ENCODE results near the gene CCDC71.

CCDC71 gene

DNA sequence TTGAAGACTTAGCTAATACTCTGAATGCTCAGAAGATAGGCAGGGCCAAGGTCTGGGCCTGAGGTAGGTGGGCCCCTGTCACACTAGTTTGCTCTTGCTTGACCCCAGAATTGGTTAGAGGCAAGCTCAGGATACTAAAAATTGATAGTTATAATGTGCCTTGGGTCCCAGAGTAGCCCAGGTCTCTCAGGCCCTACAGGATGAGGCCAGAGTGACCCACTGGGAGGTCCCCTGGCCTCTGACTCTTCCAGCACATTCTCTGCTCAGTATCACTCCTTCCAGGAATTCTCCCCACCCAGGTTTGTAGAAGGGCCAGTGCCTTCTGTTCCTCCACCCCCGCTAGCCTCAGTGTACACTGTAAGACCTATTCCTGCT is 4.6 kb upstream of the CCDC71 start:
- no peak for DNase-seq (ENCODE audit: low spot score)

DNA sequence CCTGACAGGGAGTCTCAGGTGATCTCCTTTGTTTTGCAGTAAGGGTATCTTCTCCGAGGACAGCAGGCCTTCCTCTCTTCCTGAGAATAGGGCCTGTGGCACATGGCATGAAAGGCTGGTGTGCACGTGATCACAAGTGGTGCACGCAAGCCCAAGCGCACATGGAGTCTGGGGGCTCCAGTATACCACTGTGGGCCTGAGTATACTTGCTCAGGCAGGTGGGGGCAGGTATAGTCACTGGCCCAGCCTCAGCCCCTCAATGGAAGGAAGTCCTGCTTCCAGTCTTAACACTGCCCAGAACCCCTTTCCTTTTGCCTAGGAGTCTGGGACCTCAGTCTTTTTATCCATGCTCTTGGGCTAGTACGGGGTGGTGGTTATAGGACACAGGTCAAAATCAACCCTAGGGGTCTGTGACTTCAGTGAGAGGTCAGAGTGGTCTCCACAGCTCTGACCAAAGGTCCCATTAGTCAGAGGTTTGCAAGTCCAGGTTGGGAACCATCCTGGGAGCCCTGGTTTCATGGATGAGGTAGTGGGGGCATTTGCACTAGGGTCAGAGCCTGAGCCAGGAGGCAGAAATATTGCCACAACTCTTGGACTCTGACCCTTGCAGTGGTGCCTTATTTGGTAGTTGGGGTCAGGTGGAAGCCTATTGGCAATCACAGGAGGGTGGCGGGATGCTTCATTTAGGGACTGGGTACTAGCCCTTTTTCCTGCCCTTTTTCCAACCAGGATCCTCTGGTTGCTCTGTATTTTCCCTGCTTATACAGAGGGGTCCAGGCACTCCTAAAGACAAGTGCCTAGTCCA is 823 bp upstream of the CCDC71 start:
- DNase-seq (ENCODE audit: low spot score) = no peak

DNA sequence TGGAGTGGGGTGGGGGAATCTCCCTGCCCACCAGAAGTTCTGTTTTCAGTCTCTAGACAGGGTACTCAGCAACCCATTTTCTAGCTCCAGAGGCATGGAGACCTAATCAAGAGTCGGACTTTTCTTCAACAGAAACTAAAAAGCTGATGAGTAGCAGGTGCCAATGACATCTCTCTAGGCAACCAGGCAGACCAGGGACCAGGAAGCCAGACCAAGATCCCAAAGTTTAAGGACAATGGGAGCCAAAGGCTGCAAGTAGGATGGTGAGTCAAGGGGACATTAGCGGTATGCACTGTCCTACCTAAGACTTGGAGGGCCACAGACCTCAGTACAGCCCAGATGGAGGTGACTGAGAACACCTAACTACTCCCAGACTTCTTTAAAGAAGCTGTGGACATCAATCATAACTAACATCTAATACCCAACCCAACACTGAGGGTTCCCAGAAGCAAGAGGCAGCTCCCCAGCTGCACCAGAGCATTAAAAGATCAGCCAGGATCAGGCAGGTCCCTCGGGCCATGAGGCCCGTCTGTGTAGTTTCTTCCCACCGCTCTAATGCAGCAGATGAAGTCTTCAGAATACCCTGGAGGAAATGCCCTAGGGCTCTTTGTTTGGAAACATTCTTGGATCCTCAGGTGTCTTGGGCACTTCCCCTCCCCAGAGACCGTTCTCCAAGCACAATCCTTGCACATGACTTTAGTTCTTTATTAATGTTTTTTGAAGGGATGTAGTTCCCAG is 979 bp downstream of the CCDC71 start:
- DNase-seq (ENCODE audit: low spot score) = no peak

DNA sequence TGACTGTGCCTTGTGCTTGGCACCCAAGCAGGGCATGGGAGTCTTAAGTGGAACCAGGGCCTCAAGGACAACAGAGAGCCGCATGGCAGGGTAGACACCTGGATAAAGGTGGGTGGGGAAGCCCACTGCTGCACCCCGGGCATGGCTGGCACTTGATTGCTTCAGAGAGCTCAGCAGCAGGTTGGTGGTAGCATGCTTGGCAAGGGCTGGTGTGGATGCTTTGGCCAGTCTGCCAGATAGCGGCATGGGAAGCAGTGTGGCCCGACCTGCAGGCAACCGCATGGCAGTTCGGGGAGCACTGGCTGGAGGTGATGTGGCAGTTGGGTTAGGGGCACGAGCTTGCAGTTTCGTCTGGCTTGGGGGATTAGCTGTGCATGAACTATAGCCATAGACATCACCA is 2.5 kb downstream of the CCDC71 start:
- DNase-seq (ENCODE audit: low spot score) = no peak

DNA sequence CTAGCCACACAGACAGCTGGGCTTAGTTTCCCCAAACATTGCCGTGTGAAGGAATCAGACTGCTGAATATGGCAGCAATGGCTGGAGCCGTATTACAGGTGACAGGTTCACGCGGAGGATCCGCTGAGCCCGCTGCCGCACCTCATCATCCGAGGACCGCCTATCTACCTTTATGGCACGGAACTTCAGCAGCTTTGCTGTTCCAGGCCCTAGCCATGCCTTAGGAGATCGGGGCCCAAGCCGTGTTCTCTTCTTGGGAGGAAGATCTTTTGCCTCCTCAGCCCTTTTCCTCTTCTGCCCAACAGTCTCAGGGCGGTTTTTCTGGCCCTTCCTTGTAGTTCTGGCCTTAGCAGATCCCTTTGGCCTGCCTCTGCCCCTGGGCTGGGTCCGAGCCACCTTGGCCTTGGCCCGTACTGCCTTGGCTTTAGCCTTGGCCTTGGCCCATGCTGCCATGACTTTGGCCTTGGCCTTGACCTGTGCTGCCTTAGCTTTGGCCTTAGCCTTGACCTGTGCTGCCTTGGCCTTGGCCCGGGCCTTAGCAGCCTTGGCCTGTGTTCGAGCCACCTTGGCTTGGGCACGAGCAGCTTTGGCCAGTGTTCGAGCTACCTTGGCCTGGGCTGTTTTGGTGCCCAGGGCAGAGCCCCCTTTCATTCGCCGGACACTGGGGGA is 3.2 kb downstream of the CCDC71 start:
- no peak for DNase-seq (ENCODE audit: low spot score)

DNA sequence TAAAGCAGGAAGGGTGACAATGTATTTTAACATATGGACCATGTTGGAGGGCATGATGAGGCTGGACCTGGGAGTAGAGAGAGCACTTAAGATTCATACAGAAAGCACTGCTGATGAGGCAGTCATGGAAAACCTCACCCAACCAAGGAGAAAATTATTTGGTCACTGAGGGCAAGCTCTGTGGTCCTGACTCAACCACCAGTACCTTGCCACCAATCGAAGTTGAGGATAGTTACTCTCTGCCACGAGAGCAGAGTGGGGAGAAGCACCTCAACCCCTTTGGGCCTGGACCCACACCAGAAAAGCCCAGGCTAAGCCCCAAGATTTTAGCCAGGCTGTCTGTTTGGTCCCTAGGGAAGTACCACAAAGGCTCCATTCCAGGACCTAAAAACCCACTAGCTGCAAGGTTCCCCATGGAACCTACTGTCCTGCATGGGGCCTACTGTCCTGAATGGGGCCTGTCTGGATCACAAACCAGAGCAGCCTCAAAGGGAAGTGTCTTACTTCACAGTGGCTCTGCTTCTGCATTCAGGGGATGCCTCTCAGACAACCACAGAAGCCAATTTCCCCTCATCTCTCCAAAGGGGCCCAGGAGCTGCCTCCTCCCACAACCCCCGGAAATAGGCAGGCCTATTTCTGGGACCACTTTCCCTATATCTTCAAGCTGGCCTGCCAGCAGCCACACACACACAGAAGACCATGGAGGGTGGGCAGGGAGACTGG is 4.2 kb downstream of the CCDC71 start:
- no peak for DNase-seq (ENCODE audit: low spot score)

DNA sequence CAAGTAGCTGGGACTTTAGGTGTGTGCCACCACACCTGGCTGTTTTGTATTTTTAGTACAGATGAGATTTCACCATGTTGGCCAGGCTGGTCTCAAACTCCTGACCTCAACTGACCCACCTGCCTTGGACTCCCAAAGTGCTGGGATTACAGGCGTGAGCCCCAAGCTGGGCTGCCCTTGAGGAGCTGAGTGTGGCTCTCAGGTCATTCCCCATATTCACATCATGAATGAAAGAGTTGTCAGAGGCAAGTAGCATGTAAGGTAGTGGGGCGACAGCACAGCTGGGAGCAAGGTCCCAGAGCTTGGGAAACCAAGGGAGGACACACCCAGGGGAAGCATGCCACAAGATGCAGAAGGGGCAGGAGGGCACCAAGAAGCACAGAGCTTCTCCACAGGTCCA is 4.9 kb downstream of the CCDC71 start:
- DNase-seq (ENCODE audit: low spot score) = no peak

DNA sequence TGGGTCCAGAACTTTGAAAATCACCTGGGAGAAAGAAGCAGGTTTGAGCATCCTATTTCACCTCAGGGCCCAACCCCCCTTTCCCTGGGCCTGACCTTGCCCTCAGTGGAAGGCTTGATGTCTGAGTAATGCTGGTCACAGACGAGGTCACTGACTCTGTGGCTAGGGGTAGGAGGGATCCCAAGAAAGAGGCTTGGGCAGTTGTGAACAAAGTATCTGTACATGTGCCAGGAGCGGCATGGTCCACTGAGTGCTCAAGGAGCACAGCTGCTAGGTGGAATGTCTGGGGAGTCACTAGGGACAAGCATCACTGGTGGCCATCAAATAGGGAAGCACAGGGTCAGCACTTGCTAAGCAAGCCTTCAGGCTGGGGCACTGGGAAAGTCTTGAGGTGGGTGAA is 7.3 kb downstream of the CCDC71 start:
- no peak for DNase-seq (ENCODE audit: low spot score)

DNA sequence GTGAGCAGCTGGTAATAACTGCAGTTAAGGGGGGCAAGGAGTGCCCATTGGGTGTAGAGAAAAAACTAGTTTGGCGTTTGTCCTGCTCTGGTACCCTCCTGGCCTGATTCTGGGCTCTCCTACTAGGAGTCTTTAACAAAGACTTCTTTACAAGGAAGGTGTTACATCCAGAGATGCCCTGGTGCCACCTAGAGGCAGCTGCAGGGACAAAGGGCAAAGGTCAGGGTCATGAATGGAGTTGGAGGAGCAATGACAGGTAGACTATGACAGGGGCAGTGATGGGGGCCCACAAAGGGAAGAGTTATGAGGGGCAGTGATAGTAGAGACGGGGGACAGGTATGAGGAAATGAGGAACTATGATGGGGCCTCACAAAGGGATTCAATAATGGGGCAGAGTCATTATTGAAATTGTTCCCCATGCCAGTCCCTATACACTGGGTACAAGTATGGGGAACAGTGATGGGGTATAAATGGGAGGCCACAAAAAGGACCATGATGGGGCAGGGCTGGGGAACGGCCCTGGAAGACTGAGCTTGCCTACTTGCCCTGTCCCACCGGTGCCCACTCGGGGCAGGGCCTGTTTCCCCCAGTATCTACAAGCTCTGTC is 7.9 kb downstream of the CCDC71 start:
- DNase-seq (ENCODE audit: low spot score) = no peak

DNA sequence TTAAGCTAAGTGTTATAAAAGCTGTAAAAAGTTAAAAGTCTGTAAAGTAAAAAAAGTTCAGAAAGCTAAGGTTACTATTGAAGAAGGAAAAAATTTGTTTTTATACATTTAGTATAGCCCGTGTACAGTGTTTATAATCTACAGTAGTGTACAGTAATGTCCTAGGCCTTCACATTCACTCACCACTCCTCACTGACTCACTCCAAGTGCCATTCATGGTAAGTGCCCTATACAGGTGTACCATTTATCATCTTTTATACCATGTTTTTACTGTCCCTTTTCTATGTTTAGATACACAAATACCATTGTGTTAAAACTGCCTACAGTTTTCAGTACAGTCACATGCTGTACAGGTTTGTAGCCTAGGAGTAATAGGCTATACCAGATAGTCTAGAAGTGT is 8.8 kb downstream of the CCDC71 start:
- no peak for DNase-seq (ENCODE audit: low spot score)

DNA sequence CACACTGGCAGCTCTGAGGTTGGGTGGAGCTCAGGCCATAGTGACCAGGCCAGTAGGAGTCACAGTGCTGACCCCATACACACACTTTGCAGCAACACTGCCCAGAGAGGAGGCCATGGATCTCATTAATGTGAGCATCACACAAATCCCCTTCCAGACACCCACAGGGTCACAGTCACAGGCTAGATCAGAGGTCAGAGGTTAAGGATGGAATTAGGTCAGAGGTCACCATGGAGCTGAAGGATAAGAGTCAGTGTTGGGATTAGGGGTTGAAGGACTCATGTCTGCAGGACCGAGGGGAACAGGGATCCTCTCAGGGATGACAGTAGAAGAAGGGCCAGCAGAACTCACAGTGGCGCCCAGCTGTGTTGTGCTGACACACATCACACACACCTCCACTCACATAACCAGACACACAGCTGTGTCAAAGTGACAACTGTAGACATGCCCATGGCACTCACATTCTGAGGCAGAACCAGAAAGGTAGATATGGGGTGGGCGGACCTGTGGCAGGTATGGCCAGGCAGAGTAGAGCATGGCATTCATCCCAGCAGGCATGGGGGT is 12.7 kb downstream of the CCDC71 start:
- no peak for DNase-seq (ENCODE audit: low spot score)

DNA sequence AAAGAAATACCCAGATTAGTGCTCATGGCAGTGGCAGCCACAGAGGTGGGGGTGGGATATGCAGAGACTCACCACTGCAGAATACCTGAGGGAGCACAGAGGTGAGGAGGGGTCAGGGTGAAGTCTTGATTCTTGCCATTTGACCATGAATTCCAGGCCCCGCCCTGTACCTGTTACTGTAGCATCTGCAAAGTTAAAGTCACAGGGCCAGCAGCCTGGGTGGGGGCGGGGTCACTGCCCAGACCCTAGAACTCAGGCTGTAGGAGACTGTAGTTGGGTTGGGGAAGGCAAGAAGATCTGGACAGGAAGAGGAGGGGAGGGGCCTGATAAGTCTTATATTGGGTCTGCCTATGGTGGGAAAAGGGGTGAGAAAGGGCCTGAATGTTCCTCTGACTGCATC is 14.5 kb downstream of the CCDC71 start:
- DNase-seq (ENCODE audit: low spot score) = no peak

DNA sequence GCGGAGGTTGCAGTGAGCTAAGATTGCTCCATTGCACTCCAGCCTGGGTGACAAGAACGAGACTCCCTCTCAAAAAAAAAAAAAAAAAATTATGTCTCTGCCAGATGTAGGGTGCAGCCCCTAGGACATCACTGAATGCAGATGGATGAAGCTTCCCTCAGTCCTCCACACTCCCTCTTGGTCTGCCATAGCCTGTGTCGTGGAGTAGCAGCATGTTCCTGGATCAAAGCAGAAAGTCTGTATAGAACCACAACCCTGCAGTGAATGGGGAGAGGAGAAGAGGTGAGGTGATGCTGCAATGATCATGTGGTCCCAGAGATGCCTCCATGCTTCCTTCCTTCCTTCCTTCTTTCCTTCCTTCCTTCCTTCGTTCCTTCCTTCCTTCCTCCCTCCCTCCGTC is 18.0 kb downstream of the CCDC71 start:
- DNase-seq (ENCODE audit: low spot score) = no peak

DNA sequence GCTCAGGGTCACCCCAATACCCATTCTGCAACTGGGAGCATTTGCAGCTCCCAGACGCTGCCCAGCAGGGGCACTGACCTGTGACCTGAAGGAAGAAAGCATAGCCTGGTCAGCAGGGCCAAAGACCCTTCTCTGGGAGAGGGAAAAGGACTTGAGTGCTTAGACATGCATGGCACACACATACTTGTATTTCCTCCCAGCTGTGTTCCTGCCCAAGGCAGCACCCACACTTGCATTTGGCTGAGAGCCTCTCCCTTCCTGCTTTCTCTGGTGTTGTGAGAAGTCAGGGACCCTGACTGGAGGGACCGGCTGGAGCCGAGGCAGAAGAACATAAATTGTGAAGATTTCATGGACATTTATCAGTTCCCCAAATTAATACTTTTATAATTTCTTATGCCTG is 26.1 kb downstream of the CCDC71 start:
- DNase-seq (ENCODE audit: low spot score) = no peak

DNA sequence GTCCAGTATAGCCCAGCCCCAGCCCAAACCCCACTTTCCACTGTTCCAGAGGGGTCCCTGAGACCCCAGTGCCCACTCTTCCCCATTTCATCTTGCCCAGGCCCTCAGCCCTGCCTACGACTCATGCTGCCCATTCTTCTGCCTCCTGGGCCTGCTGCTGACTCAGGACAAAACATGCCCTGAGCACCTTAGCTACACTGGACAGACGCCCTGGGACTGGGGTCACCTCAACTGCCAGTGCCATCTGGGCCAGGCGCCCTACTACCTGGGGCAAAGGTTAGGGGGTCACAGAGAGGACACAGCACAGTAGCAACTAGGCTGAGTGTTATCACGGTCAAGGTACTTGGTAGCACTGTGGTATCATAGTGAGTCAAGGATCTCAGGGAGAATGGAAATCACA is 30.6 kb downstream of the CCDC71 start:
- no peak for DNase-seq (ENCODE audit: low spot score)

DNA sequence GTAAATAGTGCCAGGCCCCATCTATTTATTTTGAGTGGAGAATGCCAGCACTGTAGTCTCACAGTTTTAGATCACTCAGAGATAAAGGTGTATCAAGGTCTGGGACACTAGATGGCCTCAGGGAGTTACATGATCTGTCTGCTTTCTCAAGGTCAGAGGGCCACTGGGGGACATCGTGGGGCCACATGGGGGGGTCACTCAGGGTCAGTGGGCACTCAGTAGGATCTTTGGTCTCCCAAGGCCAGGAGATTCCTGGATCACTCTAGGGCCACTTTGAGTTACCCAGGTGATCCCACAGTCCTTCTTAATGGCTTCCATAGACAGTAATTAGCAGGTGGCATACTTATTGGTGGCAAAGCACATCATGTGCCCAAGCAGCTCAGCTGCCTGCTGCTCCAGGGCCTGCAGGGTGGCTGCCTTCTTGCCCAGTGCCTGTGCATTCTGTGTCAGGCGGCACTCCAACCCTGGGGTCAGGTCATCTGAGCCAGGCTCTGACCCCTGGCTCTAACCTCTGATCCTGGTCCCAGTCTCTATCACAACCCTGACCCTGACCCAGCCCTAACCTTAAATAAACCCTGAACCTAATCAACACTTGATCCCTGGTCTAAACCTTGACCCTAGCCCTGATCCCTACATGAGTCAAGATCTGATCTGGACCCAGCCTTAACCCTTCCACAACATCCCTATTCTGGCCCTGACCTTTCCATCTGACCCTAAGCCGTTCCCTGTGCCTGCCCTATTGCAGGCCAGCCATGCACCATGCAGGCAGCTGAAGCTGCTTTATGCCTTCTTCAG is 31.5 kb downstream of the CCDC71 start:
- DNase-seq (ENCODE audit: low spot score) = no peak

DNA sequence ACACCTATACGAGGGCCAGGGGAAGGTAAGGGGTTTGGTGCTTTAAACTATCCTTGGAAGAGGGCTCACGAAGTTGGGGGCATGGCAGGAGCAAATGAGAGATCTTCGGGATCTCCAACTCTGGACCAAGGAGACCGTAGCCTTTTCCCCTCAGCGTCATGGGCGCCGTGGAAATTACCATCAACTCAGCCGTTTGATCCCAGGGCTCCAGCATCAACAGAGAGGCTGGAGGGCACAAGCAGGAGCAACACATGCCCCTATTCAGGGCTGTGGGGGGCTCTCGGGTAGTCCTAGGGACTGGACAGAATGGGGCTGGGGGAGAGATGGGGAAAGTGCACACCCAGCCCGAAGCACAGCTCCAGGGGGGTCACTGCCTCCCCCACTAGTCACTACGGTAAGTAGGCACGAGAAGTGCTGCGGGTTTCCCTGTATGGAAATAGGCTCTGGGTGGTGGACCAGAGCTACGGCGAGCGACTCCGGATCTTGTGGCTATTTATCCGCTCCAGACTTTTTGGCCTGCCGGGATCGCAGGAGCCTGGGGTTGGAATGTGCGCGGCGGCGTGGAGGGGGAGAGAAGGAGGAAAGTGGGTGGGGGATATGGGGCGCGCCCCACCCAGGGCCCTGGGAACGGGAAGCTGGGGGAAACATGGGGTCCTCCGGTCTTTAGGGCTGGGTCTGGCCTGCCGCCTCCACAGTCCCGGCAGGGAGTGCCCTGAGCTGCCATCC is 32.7 kb downstream of the CCDC71 start:
- DNase-seq (ENCODE audit: low spot score) = peak; percentile 94

DNA sequence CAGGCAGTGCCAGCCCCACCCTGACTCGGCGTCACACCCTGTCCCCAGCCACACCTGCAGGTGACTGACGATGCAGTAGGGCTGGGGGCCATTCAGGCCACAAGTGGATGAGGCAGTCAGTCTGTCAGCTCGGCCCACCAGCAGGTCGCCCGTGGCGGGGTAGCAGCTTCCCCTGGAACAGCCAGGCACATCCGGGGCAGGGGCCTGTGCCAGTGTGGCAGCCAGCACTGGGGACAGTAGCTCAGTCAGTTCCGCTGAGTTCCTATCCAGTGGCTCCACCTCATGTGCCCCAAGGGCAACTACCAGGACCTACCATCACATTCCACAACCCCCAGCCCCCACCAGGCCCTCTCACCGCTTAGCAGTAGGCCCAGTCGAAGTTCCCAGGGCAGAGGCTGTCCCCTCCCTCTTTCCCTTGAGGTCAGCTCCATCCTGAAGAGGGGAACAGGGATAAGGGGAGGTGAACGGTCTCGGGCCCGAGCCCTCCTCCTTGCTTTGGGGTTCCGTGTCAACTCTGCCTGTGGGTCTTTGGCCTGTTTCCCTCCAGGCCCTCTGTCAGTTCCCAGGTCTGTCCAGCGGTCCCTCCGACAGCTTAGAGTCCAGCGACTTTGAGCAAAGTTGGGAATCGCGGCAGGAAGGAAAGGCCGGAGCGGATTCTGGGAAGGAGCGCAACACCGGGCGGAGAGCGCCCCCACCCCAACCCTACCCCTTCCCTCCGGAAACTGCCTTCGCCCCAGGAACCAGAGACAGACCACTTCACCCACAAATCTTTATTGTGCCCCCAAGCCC is 33.5 kb downstream of the CCDC71 start, which contains the start of gene LAMB2:
LAMB2 (minus strand) TSS at position 614 of the 789 bp plus-strand sequence; CDS start at position 431, 183 bp downstream.
- peak; percentile 89 for DNase-seq (ENCODE audit: low spot score)

DNA sequence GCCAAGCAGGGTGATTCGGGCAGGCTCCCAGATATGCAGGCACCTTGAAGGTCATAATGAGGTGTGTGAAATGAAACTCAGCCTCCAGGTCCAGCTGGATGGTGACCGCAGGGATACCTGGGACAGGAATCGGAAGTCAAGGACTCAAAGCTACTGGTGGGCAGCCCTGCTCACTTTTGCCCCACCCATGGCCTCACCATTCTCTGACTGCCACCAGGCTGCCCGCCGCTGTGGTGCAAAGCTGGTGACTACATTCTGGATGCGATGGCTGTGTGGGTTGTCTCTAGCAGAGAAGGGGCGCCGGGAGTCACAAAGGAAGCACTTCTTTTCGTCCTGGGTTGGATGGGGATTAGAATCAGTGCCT is 34.1 kb downstream of the CCDC71 start:
- peak; percentile 14 for DNase-seq (ENCODE audit: low spot score)
